BLaER1 treated with 17β-estradiol and CSF1 and Interleukin-3, amounts not matched to agents 10 nM and 100 nM (cell line): ENCODE results near the gene KCNAB2.

Experiments
- H3K27ac ChIP-seq, 11 experiments: shearing (Covaris generic); formaldehyde crosslinking; 2 replicates each; pipeline ENCODE4 v1.8.1; 2022
- H3K27me3 ChIP-seq, 11 experiments: shearing (Covaris generic); formaldehyde crosslinking; 2 replicates each; pipeline ENCODE4 v1.8.1; 2022
- H3K36me3 ChIP-seq, 11 experiments: shearing (Covaris generic); formaldehyde crosslinking; 2 replicates each; pipeline ENCODE4 v1.8.1; 2022
- H3K4me1 ChIP-seq, 10 experiments: shearing (Covaris generic); formaldehyde crosslinking; 2 replicates each; pipeline ENCODE4 v1.8.1; 2022
- H3K4me2 ChIP-seq, 11 experiments: shearing (Covaris generic); formaldehyde crosslinking; 2 replicates each; pipeline ENCODE4 v1.8.1; 2022
- H3K4me3 ChIP-seq, 10 experiments: shearing (Covaris generic); formaldehyde crosslinking; 2 replicates each; pipeline ENCODE4 v1.8.1; 2022
- H3K9ac ChIP-seq, 11 experiments: shearing (Covaris generic); formaldehyde crosslinking; 2 replicates each; pipeline ENCODE4 v1.8.1; 2022
- H3K9me3 ChIP-seq, 11 experiments: shearing (Covaris generic); formaldehyde crosslinking; replicated peaks in 1 of 11; 2 replicates each; pipeline ENCODE4 v1.8.1; 2022
- H4K20me1 ChIP-seq, 11 experiments: shearing (Covaris generic); formaldehyde crosslinking; 2 replicates each; pipeline ENCODE4 v1.8.1; 2022
- Cebpa-rat ChIP-seq, 11 experiments: shearing (Covaris generic); IDR thresholded peaks; 2 replicates each; pipeline ENCODE4 v1.8.1; 2022

KCNAB2 gene

GRCh38 chr1:6097117-6097595, 51.5 kb downstream of the KCNAB2 start:
- H3K9me3 ChIP-seq = no peaks in the 10 kb centered on the region
- H3K4me3 ChIP-seq = no peak overlapping the region
- H3K4me1 ChIP-seq = peaks cover 9 to 41% (median 31%) of the 10 kb centered on the region in 10 experiments; a peak in 19 of 20 replicates
- no peak overlapping the region for H3K4me2 ChIP-seq
- H3K27ac ChIP-seq = no peak overlapping the region
- H3K27me3 ChIP-seq = no peaks in the 10 kb centered on the region
- peaks cover 46 to 80% (median 69%) of the 10 kb centered on the region in 11 experiments for H3K36me3 ChIP-seq
- H4K20me1 ChIP-seq = peaks cover 25 to 99% (median 86%) of the 10 kb centered on the region in 11 experiments; a peak in 21 of 22 replicates
- no peak for TF ChIP-seq Cebpa-rat (IDR thresholded peaks at IDR 0.05)
- no peak overlapping the region for H3K9ac ChIP-seq

- H3K9me3 ChIP-seq = no peaks in the 10 kb centered on the region
- no peaks in the 10 kb centered on the region for H3K27me3 ChIP-seq
- H3K27ac ChIP-seq = no peak overlapping the region; a peak in 1 of 22 replicates
- no peak overlapping the region for H3K4me2 ChIP-seq
- peaks cover 46 to 73% (median 64%) of the 10 kb centered on the region in 11 experiments for H3K36me3 ChIP-seq
- H3K4me1 ChIP-seq = peaks cover 9 to 42% (median 30%) of the 10 kb centered on the region in 10 experiments; a peak in 19 of 20 replicates
- H4K20me1 ChIP-seq = peaks cover 20 to 99% (median 79%) of the 10 kb centered on the region in 11 experiments; a peak in 21 of 22 replicates
- H3K4me3 ChIP-seq = no peak overlapping the region
- peak overlapping the region in 1 of 11 experiments; percentile 7; a peak in 1 of 22 replicates for H3K9ac ChIP-seq
- TF ChIP-seq Cebpa-rat (IDR thresholded peaks at IDR 0.05) = no peak
Observed at GRCh38 chr1:6097824-6098223, 52.1 kb downstream of the KCNAB2 start.

DNA sequence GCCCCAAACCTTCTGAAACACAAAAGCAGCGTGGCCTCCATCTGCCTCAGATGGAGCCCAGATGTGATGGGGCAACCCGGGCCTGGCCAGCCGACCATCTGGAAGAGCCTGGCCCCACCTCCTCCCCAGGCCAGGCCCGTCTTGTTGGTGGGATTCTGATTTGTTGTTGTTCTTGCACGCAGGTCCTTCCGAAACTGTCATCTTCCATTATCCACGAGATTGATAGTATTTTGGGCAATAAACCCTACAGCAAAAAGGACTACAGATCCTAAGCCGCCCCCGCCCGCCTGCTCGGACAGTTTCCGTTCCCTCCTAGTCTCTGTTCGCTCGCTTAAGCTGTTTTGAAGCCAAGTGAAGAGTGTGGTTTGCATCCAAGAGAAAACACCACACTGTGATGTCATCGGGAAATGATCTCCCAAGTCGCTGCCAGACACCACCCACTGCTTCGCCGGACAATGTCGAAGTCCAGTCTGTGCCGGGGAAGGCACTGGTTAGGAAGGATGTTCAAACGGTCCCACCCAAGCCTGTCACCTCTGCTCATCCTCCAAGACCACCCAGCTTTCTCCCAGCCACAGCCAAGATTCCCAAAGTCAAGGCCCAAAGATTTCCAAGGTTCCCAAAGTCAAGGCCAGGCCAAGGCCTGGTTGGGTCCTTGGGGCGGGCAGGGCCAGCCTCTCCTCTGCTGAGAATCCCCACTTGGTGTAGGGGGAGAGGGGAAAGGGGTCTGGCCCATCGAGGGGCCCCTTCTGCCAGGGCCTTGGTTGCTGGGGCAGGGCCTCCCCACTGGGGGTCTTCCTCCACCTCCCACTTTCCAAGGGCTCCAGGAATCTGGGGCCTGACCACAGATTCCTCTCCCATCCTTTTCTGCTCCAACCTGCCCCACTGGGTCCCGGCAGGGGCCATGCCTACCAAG, 52.9 kb downstream of the KCNAB2 start:
- peak overlapping the region in 1 of 11 experiments; percentile 7; a peak in 1 of 22 replicates for H3K9ac ChIP-seq
- no peak overlapping the region for H3K4me2 ChIP-seq
- H4K20me1 ChIP-seq = peaks cover 20 to 99% (median 72%) of the 10 kb centered on the region in 11 experiments; a peak in 21 of 22 replicates
- H3K27me3 ChIP-seq = no peaks in the 10 kb centered on the region
- no peak for TF ChIP-seq Cebpa-rat (IDR thresholded peaks at IDR 0.05)
- H3K36me3 ChIP-seq = peaks cover 44 to 66% (median 56%) of the 10 kb centered on the region in 11 experiments
- H3K27ac ChIP-seq = no peak overlapping the region; a peak in 1 of 22 replicates
- no peaks in the 10 kb centered on the region for H3K9me3 ChIP-seq
- H3K4me1 ChIP-seq = peaks cover 9 to 42% (median 28%) of the 10 kb centered on the region in 10 experiments; a peak in 19 of 20 replicates
- H3K4me3 ChIP-seq = no peak overlapping the region

DNA sequence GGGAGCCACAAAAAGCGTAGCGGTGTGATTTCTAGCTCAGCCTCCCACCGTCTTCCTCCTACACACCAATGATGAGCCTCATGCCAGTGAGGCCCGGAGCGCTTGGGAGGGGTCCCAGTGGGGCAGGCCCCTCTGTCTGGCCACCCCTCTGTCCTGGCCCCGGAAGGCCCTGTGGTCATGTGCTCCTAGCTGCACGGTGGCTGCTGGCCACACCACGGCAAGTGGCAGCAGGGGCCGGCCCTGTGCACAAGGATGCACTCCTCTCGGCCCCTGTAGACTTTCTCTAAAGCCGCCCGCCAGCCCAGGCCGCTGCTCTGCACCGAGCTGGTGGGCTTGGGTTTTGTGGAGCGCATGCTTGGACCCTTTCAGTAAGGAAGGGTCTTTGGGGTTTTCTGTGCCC, 53.6 kb downstream of the KCNAB2 start:
- H4K20me1 ChIP-seq = peaks cover 20 to 99% (median 64%) of the 10 kb centered on the region in 11 experiments; a peak in 21 of 22 replicates
- no peak overlapping the region for H3K9ac ChIP-seq
- no peaks in the 10 kb centered on the region for H3K27me3 ChIP-seq
- H3K4me3 ChIP-seq = no peak overlapping the region
- no peak overlapping the region for H3K4me2 ChIP-seq
- no peaks in the 10 kb centered on the region for H3K9me3 ChIP-seq
- no peak overlapping the region for H3K27ac ChIP-seq
- TF ChIP-seq Cebpa-rat (IDR thresholded peaks at IDR 0.05) = no peak
- peaks cover 9 to 42% (median 27%) of the 10 kb centered on the region in 10 experiments; a peak in 19 of 20 replicates for H3K4me1 ChIP-seq
- peaks cover 37 to 59% (median 49%) of the 10 kb centered on the region in 11 experiments for H3K36me3 ChIP-seq

DNA sequence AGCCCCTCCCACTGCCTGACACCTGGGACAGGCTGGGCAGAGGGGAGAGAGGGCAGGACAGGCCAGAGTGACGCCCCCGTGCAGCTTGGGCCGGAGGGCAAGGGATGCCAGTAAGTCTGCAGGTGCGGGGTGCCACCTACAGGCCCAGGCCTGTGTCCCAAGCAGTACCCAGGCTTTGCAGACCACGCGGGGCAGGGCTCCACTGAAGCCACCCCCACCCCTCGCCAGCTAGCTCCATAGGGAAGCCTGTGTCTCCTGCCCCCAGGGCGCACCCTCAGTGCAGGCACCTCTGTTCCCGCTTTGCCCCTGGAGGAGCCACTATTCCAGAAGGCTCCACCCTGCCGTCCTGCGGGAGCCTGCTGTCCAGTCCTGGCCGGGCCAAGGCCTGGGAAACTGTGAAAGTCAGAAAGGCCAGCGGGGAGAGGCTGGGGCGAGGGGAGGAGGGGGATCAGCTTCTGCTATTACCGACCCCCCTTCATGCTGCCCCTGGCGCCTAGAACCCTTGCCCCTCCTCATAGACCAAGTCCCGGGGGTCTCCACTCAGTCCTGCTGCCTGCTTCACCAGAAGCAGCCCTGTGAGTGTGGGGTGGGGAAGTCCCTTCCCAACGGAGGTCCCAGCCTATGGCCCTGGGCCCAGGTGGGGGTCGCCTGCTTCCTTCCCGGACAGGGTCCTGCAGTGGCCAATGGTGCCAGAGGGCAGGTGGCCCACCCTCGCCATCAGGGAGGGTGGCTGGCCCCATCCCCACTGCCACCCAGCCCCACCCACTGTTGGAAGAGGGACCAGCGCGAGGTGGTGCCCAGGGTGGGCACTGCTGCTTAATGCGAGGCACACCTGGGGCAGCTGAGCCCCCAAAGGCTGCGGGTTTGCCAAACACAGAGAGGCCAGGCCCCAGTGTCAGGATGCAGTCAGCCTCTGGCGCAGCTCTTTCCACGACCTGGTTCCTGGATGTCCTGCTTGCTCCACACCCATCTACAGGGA, 54.4 kb downstream of the KCNAB2 start:
- Histone ChIP-seq H3K4me3 (no peak overlapping the region), H3K4me2 (no peak overlapping the region; a peak in 1 of 22 replicates), H3K9ac (0 out of 22 replicates have a peak overlapping the region, but pooled peaks of 1 of the 11 experiments have one; percentile 13), H3K27ac (0 out of 22 replicates have a peak overlapping the region, but pooled peaks of 1 of the 11 experiments have one; percentile 11), H3K36me3 (peaks cover 29 to 51% (median 41%) of the 10 kb centered on the region in 11 experiments; a peak in 21 of 22 replicates), H3K9me3 (no peaks in the 10 kb centered on the region), H4K20me1 (peaks cover 20 to 96% (median 56%) of the 10 kb centered on the region in 11 experiments; a peak in 21 of 22 replicates), H3K4me1 (peaks cover 9 to 42% (median 28%) of the 10 kb centered on the region in 10 experiments; a peak in 19 of 20 replicates), H3K27me3 (no peaks in the 10 kb centered on the region)
- TF ChIP-seq Cebpa-rat (IDR thresholded peaks at IDR 0.05) = no peak

- H3K4me3 ChIP-seq = no peak overlapping the region
- TF ChIP-seq Cebpa-rat (IDR thresholded peaks at IDR 0.05) = no peak
- H3K4me1 ChIP-seq = peaks cover 9 to 51% (median 37%) of the 10 kb centered on the region in 10 experiments; a peak in 19 of 20 replicates
- peak overlapping the region in 5 of 11 experiments; percentile 25 to 50 (median 37); a peak in 9 of 22 replicates for H3K4me2 ChIP-seq
- H3K36me3 ChIP-seq = peaks cover 26 to 41% (median 37%) of the 10 kb centered on the region in 11 experiments; a peak in 21 of 22 replicates
- H3K9me3 ChIP-seq = no peaks in the 10 kb centered on the region
- H3K27ac ChIP-seq = 0 out of 22 replicates have a peak overlapping the region, but pooled peaks of 1 of the 11 experiments have one; percentile 11
- H3K27me3 ChIP-seq = no peaks in the 10 kb centered on the region
- H4K20me1 ChIP-seq = peaks cover 20 to 95% (median 52%) of the 10 kb centered on the region in 11 experiments; a peak in 21 of 22 replicates
- peak overlapping the region in 2 of 11 experiments; percentile 0 to 13; a peak in 3 of 22 replicates for H3K9ac ChIP-seq
Observed at GRCh38 chr1:6100861-6101783, 55.4 kb downstream of the KCNAB2 start.

DNA sequence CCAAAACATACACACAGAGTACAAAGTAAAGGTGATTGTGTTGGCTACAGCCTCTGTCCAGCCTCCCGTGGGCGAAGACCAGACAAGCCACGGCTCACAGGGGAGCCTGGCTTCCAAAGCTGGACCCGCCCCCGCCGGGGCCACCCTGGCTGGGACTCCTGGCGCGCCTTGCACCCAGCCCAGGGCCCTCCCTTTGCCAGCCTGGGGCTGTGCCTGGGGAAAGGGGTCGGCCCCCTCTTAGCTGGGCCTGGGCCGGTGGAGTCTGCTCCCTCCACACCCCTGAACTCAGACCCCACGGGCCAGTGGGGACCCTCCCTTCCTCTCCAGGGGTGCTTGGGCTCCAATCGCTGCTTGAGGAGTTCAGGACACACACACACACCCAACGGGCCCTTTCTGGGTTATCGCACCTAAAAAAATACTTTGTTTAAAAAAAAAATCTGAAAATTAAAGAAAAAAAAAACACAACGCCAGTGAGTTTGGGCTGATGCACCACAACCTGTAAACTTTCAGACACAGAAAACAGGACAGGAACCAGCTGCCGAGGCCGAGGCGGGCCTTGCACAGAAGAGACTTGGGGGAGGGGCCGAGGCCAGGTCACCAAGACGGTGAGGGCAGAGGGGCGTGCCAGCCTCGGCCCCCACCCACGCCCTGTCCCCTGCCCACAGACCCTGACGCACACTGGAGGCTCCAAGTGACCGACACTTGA, 56.3 kb downstream of the KCNAB2 start:
- no peak overlapping the region for H3K4me3 ChIP-seq
- peak overlapping the region in 2 of 11 experiments; percentile 18 to 28; a peak in 1 of 22 replicates for H3K27ac ChIP-seq
- peaks cover 17 to 33% (median 28%) of the 10 kb centered on the region in 11 experiments; a peak in 21 of 22 replicates for H3K36me3 ChIP-seq
- no peaks in the 10 kb centered on the region for H3K9me3 ChIP-seq
- H3K9ac ChIP-seq = peak overlapping the region in 4 of 11 experiments; percentile 33 to 46 (median 40); a peak in 3 of 22 replicates
- peaks cover 20 to 90% (median 44%) of the 10 kb centered on the region in 11 experiments; a peak in 21 of 22 replicates for H4K20me1 ChIP-seq
- H3K4me2 ChIP-seq = peak overlapping the region in 7 of 11 experiments; percentile 8 to 67 (median 53); a peak in 9 of 22 replicates
- no peak for TF ChIP-seq Cebpa-rat (IDR thresholded peaks at IDR 0.05)
- peaks cover 9 to 51% (median 38%) of the 10 kb centered on the region in 10 experiments; a peak in 19 of 20 replicates for H3K4me1 ChIP-seq
- no peaks in the 10 kb centered on the region for H3K27me3 ChIP-seq
